ENCODE measurements around the gene SS18.

The SS18 gene

GRCh38 chr18:26121476-26121875 is 31.1 kb upstream of the SS18 start:
- TF ChIP-seq CTCF (IDR thresholded peaks at IDR 0.05; ENCODE audit: insufficient read depth, low read length, missing control alignments) = no peak
- no peak overlapping the region for H3K4me3 ChIP-seq (ENCODE audit: low read depth, low read length)
- CTCF ChIA-PET = no interaction called here
- no peak for DNase-seq (ENCODE audit: low read depth, low spot score)
- POLR2A ChIA-PET = no interaction called here

- TF ChIP-seq CTCF (IDR thresholded peaks at IDR 0.05; ENCODE audit: insufficient read depth, low read length, missing control alignments) = no peak
- H3K4me3 ChIP-seq (ENCODE audit: low read depth, low read length) = no peak overlapping the region
- CTCF ChIA-PET = no interaction called here
- POLR2A ChIA-PET = no interaction called here
- no peak for DNase-seq (ENCODE audit: low read depth, low spot score)
Observed at GRCh38 chr18:26119246-26119645, 28.8 kb upstream of the SS18 start.

- DNase-seq (ENCODE audit: low read depth, low spot score) = no peak
- H3K4me3 ChIP-seq (ENCODE audit: low read depth, low read length) = no peak overlapping the region
- CTCF ChIA-PET = no interaction called here
- POLR2A ChIA-PET = no interaction called here
- no peak for TF ChIP-seq CTCF (IDR thresholded peaks at IDR 0.05; ENCODE audit: insufficient read depth, low read length, missing control alignments)
Observed at GRCh38 chr18:26104035-26104434, 13.6 kb upstream of the SS18 start.

GRCh38 chr18:26103579-26103978 is 13.2 kb upstream of the SS18 start:
- DNase-seq (ENCODE audit: low read depth, low spot score) = no peak
- POLR2A ChIA-PET = no interaction called here
- CTCF ChIA-PET = no interaction called here
- TF ChIP-seq CTCF (IDR thresholded peaks at IDR 0.05; ENCODE audit: insufficient read depth, low read length, missing control alignments) = no peak
- no peak overlapping the region for H3K4me3 ChIP-seq (ENCODE audit: low read depth, low read length)

- H3K4me3 ChIP-seq (ENCODE audit: low read depth, low read length) = no peak overlapping the region
- ChIA-PET POLR2A (no interaction called here), CTCF (no interaction called here)
- TF ChIP-seq CTCF (IDR thresholded peaks at IDR 0.05; ENCODE audit: insufficient read depth, low read length, missing control alignments) = no peak
- no peak for DNase-seq (ENCODE audit: low read depth, low spot score)
Observed at GRCh38 chr18:26097563-26097962, 7.2 kb upstream of the SS18 start.

- DNase-seq (ENCODE audit: low read depth, low spot score) = no peak
- ChIA-PET CTCF (no interaction called here), POLR2A (no interaction called here)
- H3K4me3 ChIP-seq (ENCODE audit: low read depth, low read length) = no peak overlapping the region
- TF ChIP-seq CTCF (IDR thresholded peaks at IDR 0.05; ENCODE audit: insufficient read depth, low read length, missing control alignments) = no peak
Observed at GRCh38 chr18:26096852-26097251, 6.4 kb upstream of the SS18 start.
